HCT116 (cell line): Measurements from ENCODE around the gene NFATC1. TPM values are rescaled to one million over a fixed set of nuclear protein-coding genes. Genes with fewer than 3 reads are reported as not detected.

Experiments used
- ATAC-seq: fragments of 200-7000 bp; cut with Tn5 transposase; 2 replicates; pipeline ENCODE4 v1.9.1; 2020; ENCODE audit warnings: mild to moderate bottlenecking, moderate library complexity
- BruUV-seq: library from RNA; stranded (reverse); fragments of 400-500 nt; replicated peaks from 2 replicates; lab custom pipeline; 2021; lab: Mats Ljungman, UMichigan
- CTCF ChIA-PET: fragments of 300-600 bp; sonication (Branson Sonifier 250); formaldehyde crosslinking; loops from one replicate; lab custom pipeline; 2021; ENCODE audit warnings: antibody characterized with exemption; lab: Charles Lee
- POLR2A ChIA-PET: fragments of 300-600, 350-600 bp; sonication (Branson Sonifier 250); formaldehyde crosslinking; loops from one replicate; lab custom pipeline; 2021; ENCODE audit warnings: antibody characterized with exemption; lab: Charles Lee
- RAD21 ChIA-PET, 2 experiments: fragments of 300-600 bp; sonication (Branson Sonifier 250); formaldehyde crosslinking; loops; one replicate each; lab custom pipeline; 2023; ENCODE audit warnings: low total read pairs in 2 of 2; ENCODE audit not compliant: uncharacterized antibody in 2 of 2, unreplicated experiment in 2 of 2, low non-redundant PET in 1 of 2; lab: Charles Lee
- DNase-seq: peaks from one replicate; pipeline ENCODE4 v3.0.0-alpha.2; 2010; ENCODE audit warnings: low read depth, low spot score
- H2AFZ ChIP-seq: fragments of 200-600 bp; shearing (Covaris generic), sonication (generic); 2 replicates; pipeline ENCODE4 v1.6.1; 2017; ENCODE audit warnings: low read depth, mixed run types, mixed read lengths, antibody characterized with exemption, low read length; ENCODE audit not compliant: poor library complexity, severe bottlenecking
- H3K27ac ChIP-seq: 2 replicates; pipeline ENCODE4 v1.5.1; 2012; ENCODE audit warnings: low read depth, low read length
- H3K27me3 ChIP-seq: fragments of 200-600 bp; sonication (generic); 2 replicates; pipeline ENCODE4 v1.6.1; 2016; ENCODE audit warnings: mixed run types, low read length, mixed read lengths; ENCODE audit not compliant: insufficient read depth
- H3K36me3 ChIP-seq, 2 experiments: fragments of 200-500 bp in 1 of 2; fragments of 200-600 bp in 1 of 2; sonication (Bioruptor generic) in 1 of 2; sonication (generic) in 1 of 2; 2 replicates each; pipeline versions ENCODE4 v1.5.1 to v1.6.1; 2014 to 2016; ENCODE audit warnings: low read length in 2 of 2, inconsistent platforms in 1 of 2, mixed read lengths in 1 of 2, mixed run types in 1 of 2; ENCODE audit not compliant: insufficient read depth in 2 of 2, control insufficient read depth in 1 of 2
- H3K4me1 ChIP-seq, 2 experiments: fragments of 200-600 bp in 1 of 2; sonication (generic) in 1 of 2; 2 replicates each; pipeline versions ENCODE4 v1.5.1 to v1.6.1; 2012 to 2017; ENCODE audit warnings: low read length in 2 of 2, inconsistent platforms in 1 of 2, mild to moderate bottlenecking in 1 of 2, mixed read lengths in 1 of 2, mixed run types in 1 of 2, moderate library complexity in 1 of 2; ENCODE audit not compliant: insufficient read depth in 2 of 2, control insufficient read depth in 1 of 2
- H3K4me2 ChIP-seq: fragments of 200-600 bp; sonication (generic); 2 replicates; pipeline ENCODE4 v1.6.1; 2017; ENCODE audit warnings: mixed run types, low read length, mixed read lengths
- H3K4me3 ChIP-seq, 2 experiments: fragments of 200-600 bp in 1 of 2; sonication (generic) in 1 of 2; replicated peaks in 1 of 2; 2 replicates each; pipeline ENCODE4 v1.5.1; 2011 to 2016; ENCODE audit warnings: low read length in 2 of 2, control low read depth in 1 of 2, low read depth in 1 of 2, mild to moderate bottlenecking in 1 of 2, mixed read lengths in 1 of 2, mixed run types in 1 of 2
- H3K79me2 ChIP-seq: fragments of 200-600 bp; sonication (generic); 2 replicates; pipeline ENCODE4 v1.6.1; 2017; ENCODE audit warnings: mild to moderate bottlenecking, mixed run types, low read length, moderate library complexity, mixed read lengths; ENCODE audit not compliant: insufficient read depth
- H3K9ac ChIP-seq: fragments of 200-600 bp; sonication (generic); 2 replicates; pipeline ENCODE4 v1.6.1; 2016; ENCODE audit warnings: low read length, mixed read lengths
- H3K9me2 ChIP-seq: fragments of 200-600 bp; sonication (generic), shearing (Covaris generic); 2 replicates; pipeline ENCODE4 v1.6.1; 2017; ENCODE audit warnings: mixed run types, mild to moderate bottlenecking, moderate library complexity; ENCODE audit not compliant: insufficient read depth
- H3K9me3 ChIP-seq, 2 experiments: fragments of 200-500 bp in 1 of 2; fragments of 200-600 bp in 1 of 2; sonication (Bioruptor generic) in 1 of 2; sonication (generic) in 1 of 2; 2 replicates each; pipeline ENCODE4 v1.6.1; 2014 to 2017; ENCODE audit warnings: low read length in 2 of 2, mixed read lengths in 2 of 2, inconsistent platforms in 1 of 2, low read depth in 1 of 2, mild to moderate bottlenecking in 1 of 2, mixed run types in 1 of 2, moderate library complexity in 1 of 2; ENCODE audit not compliant: control insufficient read depth in 1 of 2, insufficient read depth in 1 of 2
- H4K20me1 ChIP-seq: fragments of 200-600 bp; sonication (generic), shearing (Covaris generic); 2 replicates; pipeline ENCODE4 v1.6.1; 2017; ENCODE audit warnings: mixed run types, mild to moderate bottlenecking, moderate library complexity; ENCODE audit not compliant: insufficient read depth
- CBX3 ChIP-seq: IDR thresholded peaks from 2 replicates; pipeline ENCODE4 v1.6.1; 2012; ENCODE audit warnings: low read depth
- CEBPB ChIP-seq: IDR thresholded peaks from 2 replicates; pipeline ENCODE4 v1.6.1; 2012; ENCODE audit warnings: low read depth
- ELF1 ChIP-seq: IDR thresholded peaks from 2 replicates; pipeline ENCODE4 v1.6.1; 2012; ENCODE audit warnings: low read depth, borderline replicate concordance
- EZH2 ChIP-seq: fragments of 200-600 bp; sonication (generic); IDR thresholded peaks from 2 replicates; pipeline ENCODE4 v1.6.1; 2017; ENCODE audit warnings: antibody characterized with exemption, mixed run types
- EZH2phosphoT487 ChIP-seq: fragments of 200-600 bp; IDR thresholded peaks from 2 replicates; pipeline ENCODE4 v1.6.1; 2018; ENCODE audit warnings: antibody characterized with exemption, borderline replicate concordance
- JUND ChIP-seq: IDR thresholded peaks from 2 replicates; pipeline ENCODE4 v1.6.1; 2012
- POLR2A ChIP-seq: IDR thresholded peaks from 2 replicates; pipeline ENCODE4 v1.7.0; 2011; ENCODE audit warnings: borderline replicate concordance; ENCODE audit not compliant: insufficient read depth, insufficient read length; ENCODE audit errors: extremely low read depth
- RAD21 ChIP-seq: IDR thresholded peaks from 2 replicates; pipeline ENCODE4 v1.6.1; 2012; ENCODE audit warnings: low read depth, mild to moderate bottlenecking
- SIN3A ChIP-seq: IDR thresholded peaks from 2 replicates; pipeline ENCODE4 v1.6.1; 2012; ENCODE audit warnings: low read depth
- SP1 ChIP-seq: IDR thresholded peaks from 2 replicates; pipeline ENCODE4 v1.6.1; 2012; ENCODE audit warnings: low read depth
- SRF ChIP-seq: IDR thresholded peaks from 2 replicates; pipeline ENCODE4 v1.6.1; 2012; ENCODE audit warnings: low read depth
- TCF7L2 ChIP-seq: IDR thresholded peaks from 2 replicates; pipeline ENCODE4 v1.7.0; 2011; ENCODE audit warnings: borderline replicate concordance, inconsistent platforms; ENCODE audit not compliant: insufficient read depth, insufficient read length; ENCODE audit errors: extremely low read depth
- ZNF274 ChIP-seq: fragments of 200-500 bp; sonication (Bioruptor generic); IDR thresholded peaks from 2 replicates; pipeline ENCODE4 v1.6.1; 2014; ENCODE audit warnings: mild to moderate bottlenecking, low read depth, low read length, inconsistent platforms
- intact Hi-C: fragments of 100-400 bp; cut with micrococcal nuclease; formaldehyde crosslinking; loops from 2 replicates; pipeline ENCODE4 v1.10.0; 2022
- total RNA-seq: library from RNA; stranded (reverse); gene quantifications from one replicate; pipeline ENCODE4 v1.2.1, GENCODE V29; 2021; ENCODE audit not compliant: unreplicated experiment
- TF ChIP-seq, protein P1 (sequence below): IDR thresholded peaks from 2 replicates; pipeline ENCODE4 v1.6.1; 2012
- TF ChIP-seq, protein P2 (sequence below): IDR thresholded peaks from 2 replicates; pipeline ENCODE4 v1.6.1; 2012; ENCODE audit warnings: low read depth
- TF ChIP-seq, protein P3 (sequence below): IDR thresholded peaks from 2 replicates; pipeline ENCODE4 v1.6.1; 2011; ENCODE audit warnings: mild to moderate bottlenecking, low read length, moderate library complexity; ENCODE audit not compliant: insufficient replicate concordance; ENCODE audit errors: extremely low read depth
- TF ChIP-seq, protein P4 (sequence below): IDR thresholded peaks from 2 replicates; pipeline ENCODE4 v1.6.1; 2012

NFATC1 gene
- total RNA-seq, 1 experiment from 2014 or later: 20.8 TPM

DNA sequence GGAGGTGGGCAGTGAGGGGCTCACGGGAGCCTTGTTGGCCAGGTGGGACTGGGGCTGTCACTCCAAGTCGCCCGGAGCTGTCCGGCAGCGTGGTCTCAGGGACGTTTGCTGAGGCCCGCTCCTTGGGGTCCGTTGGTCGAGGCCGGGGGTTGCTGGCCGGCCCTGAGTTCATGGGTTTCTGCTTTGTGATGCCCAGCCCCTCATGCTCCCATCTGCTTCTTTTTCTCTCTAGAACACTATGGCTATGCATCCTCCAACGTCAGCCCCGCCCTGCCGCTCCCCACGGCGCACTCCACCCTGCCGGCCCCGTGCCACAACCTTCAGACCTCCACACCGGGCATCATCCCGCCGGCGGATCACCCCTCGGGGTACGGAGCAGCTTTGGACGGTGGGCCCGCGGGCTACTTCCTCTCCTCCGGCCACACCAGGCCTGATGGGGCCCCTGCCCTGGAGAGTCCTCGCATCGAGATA lies 14.5 kb downstream of the NFATC1 start:
- Histone ChIP-seq H4K20me1 (no peaks in the 10 kb centered on the region), H3K9ac (no peak overlapping the region), H3K4me1 (no peaks in the 10 kb centered on the region; a peak in 1 of 4 replicates), H3K36me3 (no peaks in the 10 kb centered on the region; a peak in 2 of 4 replicates), H3K4me3 (no peak overlapping the region), H3K9me2 (no peaks in the 10 kb centered on the region), H3K27ac (no peak overlapping the region), H3K4me2 (no peak overlapping the region), H3K9me3 (no peaks in the 10 kb centered on the region), H3K27me3 (no peaks in the 10 kb centered on the region), H2AFZ (no peak overlapping the region), H3K79me2 (peaks cover 33% of the 10 kb centered on the region)
- POLR2A ChIA-PET: no interaction called here
- no peak for ATAC-seq
- intact Hi-C loops: no loop called here
- CTCF ChIA-PET: no interaction called here
- no TSS peak for BruUV-seq
- no peak for DNase-seq
- RAD21 ChIA-PET: no interaction called here
- TF ChIP-seq ELF1 (no peak), EZH2phosphoT487 (no peak), CBX3 (no peak), ZNF274 (no peak), SRF (no peak), TCF7L2 (no peak), CEBPB (no peak), POLR2A (no peak), RAD21 (no peak), SIN3A (no peak), SP1 (no peak), JUND (no peak), EZH2 (no peak)
- TF ChIP-seq, protein P1, sequence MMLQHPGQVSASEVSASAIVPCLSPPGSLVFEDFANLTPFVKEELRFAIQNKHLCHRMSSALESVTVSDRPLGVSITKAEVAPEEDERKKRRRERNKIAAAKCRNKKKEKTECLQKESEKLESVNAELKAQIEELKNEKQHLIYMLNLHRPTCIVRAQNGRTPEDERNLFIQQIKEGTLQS: no peak
- TF ChIP-seq, protein P2, sequence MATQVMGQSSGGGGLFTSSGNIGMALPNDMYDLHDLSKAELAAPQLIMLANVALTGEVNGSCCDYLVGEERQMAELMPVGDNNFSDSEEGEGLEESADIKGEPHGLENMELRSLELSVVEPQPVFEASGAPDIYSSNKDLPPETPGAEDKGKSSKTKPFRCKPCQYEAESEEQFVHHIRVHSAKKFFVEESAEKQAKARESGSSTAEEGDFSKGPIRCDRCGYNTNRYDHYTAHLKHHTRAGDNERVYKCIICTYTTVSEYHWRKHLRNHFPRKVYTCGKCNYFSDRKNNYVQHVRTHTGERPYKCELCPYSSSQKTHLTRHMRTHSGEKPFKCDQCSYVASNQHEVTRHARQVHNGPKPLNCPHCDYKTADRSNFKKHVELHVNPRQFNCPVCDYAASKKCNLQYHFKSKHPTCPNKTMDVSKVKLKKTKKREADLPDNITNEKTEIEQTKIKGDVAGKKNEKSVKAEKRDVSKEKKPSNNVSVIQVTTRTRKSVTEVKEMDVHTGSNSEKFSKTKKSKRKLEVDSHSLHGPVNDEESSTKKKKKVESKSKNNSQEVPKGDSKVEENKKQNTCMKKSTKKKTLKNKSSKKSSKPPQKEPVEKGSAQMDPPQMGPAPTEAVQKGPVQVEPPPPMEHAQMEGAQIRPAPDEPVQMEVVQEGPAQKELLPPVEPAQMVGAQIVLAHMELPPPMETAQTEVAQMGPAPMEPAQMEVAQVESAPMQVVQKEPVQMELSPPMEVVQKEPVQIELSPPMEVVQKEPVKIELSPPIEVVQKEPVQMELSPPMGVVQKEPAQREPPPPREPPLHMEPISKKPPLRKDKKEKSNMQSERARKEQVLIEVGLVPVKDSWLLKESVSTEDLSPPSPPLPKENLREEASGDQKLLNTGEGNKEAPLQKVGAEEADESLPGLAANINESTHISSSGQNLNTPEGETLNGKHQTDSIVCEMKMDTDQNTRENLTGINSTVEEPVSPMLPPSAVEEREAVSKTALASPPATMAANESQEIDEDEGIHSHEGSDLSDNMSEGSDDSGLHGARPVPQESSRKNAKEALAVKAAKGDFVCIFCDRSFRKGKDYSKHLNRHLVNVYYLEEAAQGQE: no peak
- TF ChIP-seq, protein P3, sequence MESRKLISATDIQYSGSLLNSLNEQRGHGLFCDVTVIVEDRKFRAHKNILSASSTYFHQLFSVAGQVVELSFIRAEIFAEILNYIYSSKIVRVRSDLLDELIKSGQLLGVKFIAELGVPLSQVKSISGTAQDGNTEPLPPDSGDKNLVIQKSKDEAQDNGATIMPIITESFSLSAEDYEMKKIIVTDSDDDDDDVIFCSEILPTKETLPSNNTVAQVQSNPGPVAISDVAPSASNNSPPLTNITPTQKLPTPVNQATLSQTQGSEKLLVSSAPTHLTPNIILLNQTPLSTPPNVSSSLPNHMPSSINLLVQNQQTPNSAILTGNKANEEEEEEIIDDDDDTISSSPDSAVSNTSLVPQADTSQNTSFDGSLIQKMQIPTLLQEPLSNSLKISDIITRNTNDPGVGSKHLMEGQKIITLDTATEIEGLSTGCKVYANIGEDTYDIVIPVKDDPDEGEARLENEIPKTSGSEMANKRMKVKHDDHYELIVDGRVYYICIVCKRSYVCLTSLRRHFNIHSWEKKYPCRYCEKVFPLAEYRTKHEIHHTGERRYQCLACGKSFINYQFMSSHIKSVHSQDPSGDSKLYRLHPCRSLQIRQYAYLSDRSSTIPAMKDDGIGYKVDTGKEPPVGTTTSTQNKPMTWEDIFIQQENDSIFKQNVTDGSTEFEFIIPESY: no peak
- TF ChIP-seq, protein P4, sequence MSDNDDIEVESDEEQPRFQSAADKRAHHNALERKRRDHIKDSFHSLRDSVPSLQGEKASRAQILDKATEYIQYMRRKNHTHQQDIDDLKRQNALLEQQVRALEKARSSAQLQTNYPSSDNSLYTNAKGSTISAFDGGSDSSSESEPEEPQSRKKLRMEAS: no peak
